Measurements from ENCODE around the gene LRRC59. TPM values are rescaled to one million over a fixed set of nuclear protein-coding genes. Genes with fewer than 3 reads are reported as not detected.

Gene LRRC59
- total and polyA plus RNA-seq, 2 of the 4 experiments (the other 2 are of a cell fraction), result 139 to 233 TPM

- Histone ChIP-seq H2BK120ac (ENCODE audit: low read depth, low read length) (no peak overlapping the region), H3K23ac (ENCODE audit: low read depth, low read length) (no peak overlapping the region), H3K14ac (replicated peaks; ENCODE audit: low read depth, low read length) (no peak overlapping the region), H2BK5ac (ENCODE audit: low read depth, low read length, poor library complexity, severe bottlenecking) (no peak overlapping the region), H3K79me1 (ENCODE audit: low read depth in 1 of 2, low read length in 2 of 2) (peaks cover 0 to 23% of the 10 kb centered on the region in 2 experiments; a peak in 1 of 4 replicates), H3K36me3 (ENCODE audit: control insufficient read depth, insufficient read depth, low read length) (peaks cover 51% of the 10 kb centered on the region), H2AFZ (replicated peaks; ENCODE audit: low read length, poor library complexity) (no peak overlapping the region), H3K4me1 (ENCODE audit: control insufficient read depth, insufficient read depth, low read length) (peaks cover 11% of the 10 kb centered on the region), H3K4me2 (ENCODE audit: low read depth, low read length) (no peak overlapping the region), H3K27ac (ENCODE audit: insufficient read depth, low read length) (no peak overlapping the region), H4K8ac (ENCODE audit: low read depth in 2 of 2, low read length in 2 of 2) (no peak overlapping the region), H3K4ac (ENCODE audit: low read depth, low read length) (no peak overlapping the region), H3K18ac (ENCODE audit: low read depth, low read length) (no peak overlapping the region), H4K20me1 (ENCODE audit: insufficient read depth, low read length) (peaks cover 22% of the 10 kb centered on the region; the same call in 1 of the 2 replicates), H2AK5ac (ENCODE audit: low read depth, low read length) (no peak overlapping the region), H2AK9ac (replicated peaks; ENCODE audit: low read depth, low read length, poor library complexity) (no peak overlapping the region), H4K91ac (ENCODE audit: insufficient read depth, low read depth, low read length) (no peak overlapping the region), H3K9me3 (ENCODE audit: control insufficient read depth, insufficient read depth, low read length) (no peaks in the 10 kb centered on the region), H3K9ac (ENCODE audit: low read depth, low read length) (no peak overlapping the region), H2BK15ac (ENCODE audit: low read depth, low read length) (no peak overlapping the region), H2BK20ac (ENCODE audit: low read depth, low read length) (no peak overlapping the region), H3K56ac (ENCODE audit: extremely low read depth, insufficient read depth, low read length) (no peak overlapping the region), H3K4me3 (ENCODE audit: insufficient read depth, low read depth, low read length) (no peak overlapping the region), H3K27me3 (ENCODE audit: control insufficient read depth, insufficient read depth, low read length) (no peaks in the 10 kb centered on the region), H3K9me1 (ENCODE audit: insufficient read depth, low read length) (peaks cover 9% of the 10 kb centered on the region; the same call in 1 of the 2 replicates), H4K5ac (ENCODE audit: low read depth, low read length) (no peak overlapping the region)
- dilution Hi-C loops (cut with HindIII; ENCODE audit: low sequenced_read_pairs, unreplicated experiment) (no loop called here), intact Hi-C loops (cut with micrococcal nuclease) (loop anchor here (1.0 kb wide), 1 partner anchor 116 kb away; the partner anchor contains the start of gene RSAD1), in situ Hi-C loops (cut with MboI; ENCODE audit: low sequenced_read_pairs) (no loop called here)
- ChIA-PET POLR2A (ENCODE audit: unreplicated experiment) (no interaction called here), CTCF (interaction anchor here (0.7 to 2.1 kb wide), 6 partner anchors 8 to 210 kb away, joined by 3 to 7 read pairs (median 4); no protein-coding TSS in a partner anchor)
- 80% methylated on average over 1 of the region's 7 CpGs; no CpG with 5 or more reads in 1 of the 2 experiments for WGBS, 2 experiments (ENCODE audit: extremely low coverage in 2 of 2, insufficient read length in 1 of 2)
- no peak for DNase-seq
- no peak for ATAC-seq (ENCODE audit: low read depth)
- TF ChIP-seq USF2 (IDR thresholded peaks at IDR 0.05; ENCODE audit: low read depth, low read length), result no peak
- no peak for TF ChIP-seq FOS (IDR thresholded peaks at IDR 0.05; ENCODE audit: low read depth, low read length)
- no peak for TF ChIP-seq SMC3 (IDR thresholded peaks at IDR 0.05; ENCODE audit: low read depth, low read length)
- TF ChIP-seq CTCF (conservative IDR thresholded peaks at IDR 0.05; ENCODE audit: low read depth, low read length), result no peak
- BruUV-seq (replicated peaks), result no TSS peak
These were observed 34.7 kb downstream of the LRRC59 start for GRCh38 chr17:50362661-50363060.
